ENCODE results near the gene MRPL51.

MRPL51 gene

DNA sequence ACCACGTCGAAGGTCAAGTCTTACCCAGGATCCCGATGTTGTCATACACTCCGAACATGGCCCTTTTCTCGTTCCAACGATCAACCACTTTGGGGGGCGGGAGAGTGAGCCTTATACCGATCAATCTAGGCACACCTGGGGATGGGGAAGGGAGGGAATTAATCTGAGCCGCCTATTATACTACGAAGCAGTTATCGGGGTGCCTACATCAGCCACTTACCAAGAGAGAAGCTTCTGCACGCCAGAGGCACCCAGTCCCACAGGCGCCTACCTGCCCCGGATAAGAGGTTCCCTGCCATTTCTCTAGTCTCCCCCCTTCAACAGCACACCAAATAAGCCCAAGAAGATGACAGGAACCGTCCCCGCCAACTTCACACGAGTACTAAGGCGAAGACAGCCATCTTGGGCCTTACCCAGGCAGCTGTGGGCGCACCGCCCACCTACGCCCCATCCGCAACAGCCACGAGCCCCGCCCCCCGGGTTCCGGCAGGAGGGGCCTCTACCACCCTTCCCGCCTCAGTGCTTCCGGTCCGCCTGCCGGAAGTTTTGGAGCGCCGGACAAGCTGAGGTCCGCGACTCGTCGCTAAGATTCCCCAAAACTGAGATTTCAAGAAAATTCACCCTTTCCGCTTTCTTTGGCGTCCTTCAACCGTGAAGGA is at the start of gene MRPL51:
Gene MRPL51, minus strand, starts transcription at position 425 of the 659 bp plus-strand sequence. Its CDS starts 126 bp downstream, at position 299.
- Histone ChIP-seq H3K4me1 (ENCODE audit: control insufficient read depth in 1 of 2, insufficient read depth in 1 of 2, low read depth in 1 of 2, low read length in 1 of 2) (peaks cover 41 to 44% of the 10 kb centered on the region in 2 experiments), H3K27ac (peak within 1 kb of the TSS; percentile 94), H3K36me3 (peaks cover 10% of the 10 kb centered on the region), H3K9me3 (no peaks in the 10 kb centered on the region), H3K27me3 (no peaks in the 10 kb centered on the region), H3K4me3 (ENCODE audit: low read depth in 1 of 2, low read length in 1 of 2) (peak within 1 kb of the TSS; percentile 88 to 93)
- TF ChIP-seq, protein P1, sequence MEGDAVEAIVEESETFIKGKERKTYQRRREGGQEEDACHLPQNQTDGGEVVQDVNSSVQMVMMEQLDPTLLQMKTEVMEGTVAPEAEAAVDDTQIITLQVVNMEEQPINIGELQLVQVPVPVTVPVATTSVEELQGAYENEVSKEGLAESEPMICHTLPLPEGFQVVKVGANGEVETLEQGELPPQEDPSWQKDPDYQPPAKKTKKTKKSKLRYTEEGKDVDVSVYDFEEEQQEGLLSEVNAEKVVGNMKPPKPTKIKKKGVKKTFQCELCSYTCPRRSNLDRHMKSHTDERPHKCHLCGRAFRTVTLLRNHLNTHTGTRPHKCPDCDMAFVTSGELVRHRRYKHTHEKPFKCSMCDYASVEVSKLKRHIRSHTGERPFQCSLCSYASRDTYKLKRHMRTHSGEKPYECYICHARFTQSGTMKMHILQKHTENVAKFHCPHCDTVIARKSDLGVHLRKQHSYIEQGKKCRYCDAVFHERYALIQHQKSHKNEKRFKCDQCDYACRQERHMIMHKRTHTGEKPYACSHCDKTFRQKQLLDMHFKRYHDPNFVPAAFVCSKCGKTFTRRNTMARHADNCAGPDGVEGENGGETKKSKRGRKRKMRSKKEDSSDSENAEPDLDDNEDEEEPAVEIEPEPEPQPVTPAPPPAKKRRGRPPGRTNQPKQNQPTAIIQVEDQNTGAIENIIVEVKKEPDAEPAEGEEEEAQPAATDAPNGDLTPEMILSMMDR (IDR thresholded peaks at IDR 0.05), result no peak

DNA sequence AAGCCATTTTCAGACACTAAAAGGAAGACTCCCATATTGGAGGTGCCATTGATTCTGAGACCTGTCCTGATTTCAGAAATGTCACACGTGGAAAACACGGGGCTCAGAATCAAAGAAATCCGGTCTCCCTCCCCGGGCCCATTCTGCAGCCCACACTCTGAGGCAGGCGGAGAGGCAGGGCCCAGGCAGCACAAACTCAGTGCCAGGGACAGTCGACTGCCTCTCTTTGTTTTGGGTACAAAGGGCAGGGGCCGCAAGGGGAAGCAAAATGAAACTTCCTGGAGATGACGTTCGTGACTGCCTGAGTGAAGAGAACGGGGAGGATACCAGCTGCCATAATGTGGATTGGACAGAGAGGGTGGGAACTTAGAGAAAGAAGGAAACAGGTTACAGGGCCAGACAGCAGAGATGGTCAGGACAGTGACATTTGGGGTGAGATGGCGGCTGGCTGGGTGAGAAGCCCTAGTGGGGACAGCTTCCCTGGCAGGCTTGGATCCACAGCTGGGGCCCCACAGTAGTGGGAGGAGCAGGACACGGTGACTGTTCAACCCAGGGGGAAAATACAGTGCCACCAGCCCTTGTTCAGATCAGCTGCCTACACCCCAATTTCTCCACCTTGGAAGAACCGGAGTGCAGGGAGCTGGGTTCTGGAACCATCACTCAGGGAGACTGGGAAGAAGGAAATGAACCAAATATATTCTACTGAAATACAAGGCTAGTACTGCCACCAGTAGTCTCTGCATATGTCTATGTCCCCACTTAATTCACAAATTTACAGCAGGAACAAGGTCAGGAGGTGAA is 49.3 kb upstream of the MRPL51 start:
- Histone ChIP-seq H3K27me3 (no peaks in the 10 kb centered on the region), H3K4me1 (ENCODE audit: control insufficient read depth in 1 of 2, insufficient read depth in 1 of 2, low read depth in 1 of 2, low read length in 1 of 2) (peaks cover 46 to 49% of the 10 kb centered on the region in 2 experiments), H3K36me3 (peaks cover 77% of the 10 kb centered on the region), H3K4me3 (ENCODE audit: low read depth in 1 of 2, low read length in 1 of 2) (no peak overlapping the region), H3K27ac (peak overlapping the region; percentile 62), H3K9me3 (no peaks in the 10 kb centered on the region)
- TF ChIP-seq, protein P1 (IDR thresholded peaks at IDR 0.05), result no peak

DNA sequence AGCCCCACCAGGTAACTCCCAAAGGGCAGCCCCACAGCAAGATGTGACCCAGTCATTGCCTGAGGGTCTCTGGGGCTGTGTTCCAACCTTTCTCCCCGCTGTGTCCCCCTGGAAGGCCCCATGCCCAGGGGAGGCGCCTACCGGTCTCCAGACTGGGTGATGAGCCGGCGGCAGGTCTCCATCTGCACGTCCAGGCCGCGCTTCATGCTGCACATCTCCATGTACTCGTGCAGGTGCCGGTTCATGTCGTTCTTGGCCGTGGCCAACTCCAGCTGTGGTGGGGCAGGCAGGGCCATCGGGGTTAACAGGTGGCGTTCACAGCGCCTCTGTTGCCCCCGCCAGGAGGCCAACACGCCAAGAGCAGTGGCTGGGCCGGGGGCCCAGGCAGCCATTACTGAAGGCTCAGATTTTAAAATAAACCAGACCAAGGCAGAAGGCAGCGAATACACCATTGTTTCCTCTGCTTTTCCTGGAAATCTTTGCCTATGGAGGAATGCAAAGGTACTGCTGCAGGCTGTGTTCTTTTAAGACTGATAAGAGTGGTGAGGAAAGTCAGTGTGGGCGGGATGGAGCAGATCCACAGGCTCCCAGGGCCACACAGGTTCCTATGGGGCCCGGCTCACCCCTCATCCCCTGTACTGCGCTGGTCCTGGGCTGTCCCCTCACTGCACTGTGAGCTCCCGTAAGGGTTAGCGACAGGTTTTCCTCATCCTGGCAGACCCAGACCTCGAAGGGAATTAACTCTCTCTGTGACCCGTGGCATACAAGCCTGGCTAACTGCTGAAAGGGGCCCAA is 48.5 kb upstream of the MRPL51 start:
- H3K27me3 ChIP-seq, result no peaks in the 10 kb centered on the region
- H3K9me3 ChIP-seq, result no peaks in the 10 kb centered on the region
- H3K4me3 ChIP-seq (ENCODE audit: low read depth in 1 of 2, low read length in 1 of 2), result no peak overlapping the region
- peak overlapping the region; percentile 97 for H3K27ac ChIP-seq
- TF ChIP-seq, protein P1 (IDR thresholded peaks at IDR 0.05), result no peak
- peaks cover 78% of the 10 kb centered on the region for H3K36me3 ChIP-seq
- H3K4me1 ChIP-seq (ENCODE audit: control insufficient read depth in 1 of 2, insufficient read depth in 1 of 2, low read depth in 1 of 2, low read length in 1 of 2), result peaks cover 54 to 57% of the 10 kb centered on the region in 2 experiments

DNA sequence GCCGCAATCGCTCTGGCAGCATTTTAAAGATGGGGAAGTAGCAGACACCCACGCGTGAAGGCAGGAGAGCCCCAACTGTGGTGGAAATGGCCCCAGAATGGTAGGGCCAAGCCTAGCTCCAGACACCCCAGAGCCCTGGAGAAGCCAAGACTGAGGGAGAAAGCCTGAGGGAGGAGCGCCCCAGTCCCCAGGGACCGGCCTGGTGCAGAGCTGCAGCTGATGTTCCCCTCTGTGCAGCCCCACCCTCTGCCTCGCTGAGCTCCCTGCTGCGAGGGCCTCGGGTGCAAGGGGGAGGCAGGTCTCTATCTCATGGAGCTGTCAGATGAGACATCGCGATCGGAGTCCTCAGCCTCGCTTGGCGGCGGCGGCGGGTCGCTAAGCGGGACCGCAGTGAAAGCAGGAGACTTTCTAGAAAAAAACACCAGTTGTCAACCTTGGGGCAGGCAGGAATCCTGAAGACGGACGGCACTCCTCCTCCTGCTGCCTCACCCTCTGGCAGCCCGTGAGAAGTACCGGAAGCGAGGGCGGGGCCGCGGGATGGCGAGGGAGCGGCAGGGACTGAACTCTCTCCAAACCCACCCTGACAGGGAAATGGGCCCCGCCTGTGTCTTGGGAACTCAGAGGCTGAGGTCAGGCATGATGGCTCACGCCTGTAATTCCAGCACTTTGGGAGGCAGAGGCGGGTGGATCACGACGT is 47.3 kb upstream of the MRPL51 start:
- peaks cover 75% of the 10 kb centered on the region for H3K36me3 ChIP-seq
- no peaks in the 10 kb centered on the region for H3K9me3 ChIP-seq
- TF ChIP-seq, protein P1 (IDR thresholded peaks at IDR 0.05), result no peak
- no peaks in the 10 kb centered on the region for H3K27me3 ChIP-seq
- peaks cover 67 to 70% of the 10 kb centered on the region in 2 experiments for H3K4me1 ChIP-seq (ENCODE audit: control insufficient read depth in 1 of 2, insufficient read depth in 1 of 2, low read depth in 1 of 2, low read length in 1 of 2)
- H3K27ac ChIP-seq, result peak overlapping the region; percentile 97
- H3K4me3 ChIP-seq (ENCODE audit: low read depth in 1 of 2, low read length in 1 of 2), result peak overlapping the region; percentile 38 to 47

DNA sequence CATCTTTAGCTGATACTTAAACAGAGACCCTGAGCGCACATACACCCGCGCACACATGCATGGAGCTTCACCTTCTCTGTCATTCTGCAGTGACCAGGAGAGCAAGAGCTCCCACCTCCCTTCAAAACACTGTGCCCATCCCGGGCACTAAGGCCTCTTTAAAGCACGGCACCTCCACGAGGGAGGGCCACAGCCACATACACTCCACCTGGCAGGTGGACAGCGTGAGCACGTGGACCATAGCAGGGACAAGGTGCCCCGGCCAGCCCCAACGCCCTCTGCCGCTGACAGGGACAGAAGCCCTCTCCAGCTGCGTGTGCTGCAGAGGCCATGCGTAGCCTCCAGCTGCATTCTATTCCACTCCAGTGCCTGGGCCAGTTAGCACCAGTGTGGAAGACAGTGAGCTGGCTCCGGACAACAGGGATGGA is 46.7 kb upstream of the MRPL51 start:
- Histone ChIP-seq H3K27me3 (no peaks in the 10 kb centered on the region), H3K27ac (peak overlapping the region; percentile 97), H3K36me3 (peaks cover 73% of the 10 kb centered on the region), H3K9me3 (no peaks in the 10 kb centered on the region), H3K4me1 (ENCODE audit: control insufficient read depth in 1 of 2, insufficient read depth in 1 of 2, low read depth in 1 of 2, low read length in 1 of 2) (peaks cover 68 to 72% of the 10 kb centered on the region in 2 experiments), H3K4me3 (ENCODE audit: low read depth in 1 of 2, low read length in 1 of 2) (no peak overlapping the region)
- TF ChIP-seq, protein P1 (IDR thresholded peaks at IDR 0.05), result no peak
